ENCODE measurements around the gene DCHS1.
"Not testable (repeated sequence)": the region's sequence is repeated elsewhere in the genome, so short reads cannot be mapped to it uniquely, and the experiment has no call there.

DCHS1 gene

DNA sequence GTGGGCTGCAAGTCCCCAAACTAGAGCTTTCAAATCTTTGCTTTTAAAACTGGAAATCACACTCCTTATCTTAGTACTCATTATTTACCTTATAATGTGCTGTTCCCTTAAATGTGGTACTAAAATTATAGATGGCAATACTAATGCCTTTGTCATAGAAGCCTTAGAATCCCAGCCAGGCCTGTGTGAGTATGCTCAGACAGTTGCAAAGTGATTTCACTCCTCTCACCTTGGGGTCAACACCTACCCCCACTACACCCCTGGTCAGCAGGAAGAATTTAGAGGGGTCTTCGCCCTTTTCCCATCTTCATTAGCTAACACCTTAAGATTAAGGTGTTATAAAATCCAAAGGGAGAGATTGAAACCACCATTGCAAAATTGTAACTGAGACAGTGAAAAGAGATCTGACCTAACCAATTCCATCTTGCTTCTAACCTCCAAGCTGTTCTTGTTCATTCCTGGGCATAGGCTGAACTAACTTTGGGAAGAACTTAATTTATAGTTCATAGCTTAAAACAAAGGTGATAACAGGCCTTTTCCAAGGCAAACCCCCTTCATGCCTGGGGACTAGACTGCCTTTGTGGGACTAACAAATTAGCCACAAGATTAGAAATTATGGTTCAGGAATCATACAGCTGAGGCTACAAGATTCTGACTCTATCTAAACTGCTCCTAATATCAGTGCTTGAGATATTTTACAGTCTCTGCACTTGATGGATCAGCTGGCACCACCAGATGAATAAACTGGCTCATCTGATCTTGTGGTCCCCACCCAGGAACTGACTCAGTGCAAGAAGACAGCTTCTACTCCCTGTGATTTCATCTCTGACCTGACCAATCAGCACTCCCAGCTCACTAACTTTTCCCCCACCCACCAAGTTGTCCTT lies 38.0 kb upstream of the DCHS1 start:
- no peak for DNase-seq (ENCODE audit: low spot score)
- in situ Hi-C loops (cut with MboI; ENCODE audit: low sequenced_read_pairs, unreplicated experiment): no loop called here
- TF ChIP-seq, protein P1, sequence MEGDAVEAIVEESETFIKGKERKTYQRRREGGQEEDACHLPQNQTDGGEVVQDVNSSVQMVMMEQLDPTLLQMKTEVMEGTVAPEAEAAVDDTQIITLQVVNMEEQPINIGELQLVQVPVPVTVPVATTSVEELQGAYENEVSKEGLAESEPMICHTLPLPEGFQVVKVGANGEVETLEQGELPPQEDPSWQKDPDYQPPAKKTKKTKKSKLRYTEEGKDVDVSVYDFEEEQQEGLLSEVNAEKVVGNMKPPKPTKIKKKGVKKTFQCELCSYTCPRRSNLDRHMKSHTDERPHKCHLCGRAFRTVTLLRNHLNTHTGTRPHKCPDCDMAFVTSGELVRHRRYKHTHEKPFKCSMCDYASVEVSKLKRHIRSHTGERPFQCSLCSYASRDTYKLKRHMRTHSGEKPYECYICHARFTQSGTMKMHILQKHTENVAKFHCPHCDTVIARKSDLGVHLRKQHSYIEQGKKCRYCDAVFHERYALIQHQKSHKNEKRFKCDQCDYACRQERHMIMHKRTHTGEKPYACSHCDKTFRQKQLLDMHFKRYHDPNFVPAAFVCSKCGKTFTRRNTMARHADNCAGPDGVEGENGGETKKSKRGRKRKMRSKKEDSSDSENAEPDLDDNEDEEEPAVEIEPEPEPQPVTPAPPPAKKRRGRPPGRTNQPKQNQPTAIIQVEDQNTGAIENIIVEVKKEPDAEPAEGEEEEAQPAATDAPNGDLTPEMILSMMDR (IDR thresholded peaks at IDR 0.05; ENCODE audit: borderline replicate concordance, control extremely low read depth, extremely low read depth, insufficient read depth, missing control alignments): no peak

GRCh38 chr11:6692128-6692527 lies 36.5 kb upstream of the DCHS1 start:
- in situ Hi-C loops (cut with MboI; ENCODE audit: low sequenced_read_pairs, unreplicated experiment): no loop called here
- no peak for DNase-seq (ENCODE audit: low spot score)
- TF ChIP-seq, protein P1 (IDR thresholded peaks at IDR 0.05; ENCODE audit: borderline replicate concordance, control extremely low read depth, extremely low read depth, insufficient read depth, missing control alignments): no peak

GRCh38 chr11:6690431-6691132 lies 35.0 kb upstream of the DCHS1 start:
- DNase-seq (ENCODE audit: low spot score); in situ Hi-C loops (cut with MboI; ENCODE audit: low sequenced_read_pairs, unreplicated experiment): not testable (repeated sequence)

- no peak for DNase-seq (ENCODE audit: low spot score)
- in situ Hi-C loops (cut with MboI; ENCODE audit: low sequenced_read_pairs, unreplicated experiment): loop anchor here (10.0 kb wide), 1 partner anchor 153 kb away; no protein-coding TSS in a partner anchor
- TF ChIP-seq, protein P1 (IDR thresholded peaks at IDR 0.05; ENCODE audit: borderline replicate concordance, control extremely low read depth, extremely low read depth, insufficient read depth, missing control alignments): no peak
Measured at GRCh38 chr11:6687876-6688275, 32.3 kb upstream of the DCHS1 start.

GRCh38 chr11:6686006-6686405 lies 30.4 kb upstream of the DCHS1 start:
- TF ChIP-seq, protein P1 (IDR thresholded peaks at IDR 0.05; ENCODE audit: borderline replicate concordance, control extremely low read depth, extremely low read depth, insufficient read depth, missing control alignments): no peak
- DNase-seq (ENCODE audit: low spot score): no peak
- in situ Hi-C loops (cut with MboI; ENCODE audit: low sequenced_read_pairs, unreplicated experiment): loop anchor here (10.0 kb wide), 1 partner anchor 151 kb away; no protein-coding TSS in a partner anchor

DNA sequence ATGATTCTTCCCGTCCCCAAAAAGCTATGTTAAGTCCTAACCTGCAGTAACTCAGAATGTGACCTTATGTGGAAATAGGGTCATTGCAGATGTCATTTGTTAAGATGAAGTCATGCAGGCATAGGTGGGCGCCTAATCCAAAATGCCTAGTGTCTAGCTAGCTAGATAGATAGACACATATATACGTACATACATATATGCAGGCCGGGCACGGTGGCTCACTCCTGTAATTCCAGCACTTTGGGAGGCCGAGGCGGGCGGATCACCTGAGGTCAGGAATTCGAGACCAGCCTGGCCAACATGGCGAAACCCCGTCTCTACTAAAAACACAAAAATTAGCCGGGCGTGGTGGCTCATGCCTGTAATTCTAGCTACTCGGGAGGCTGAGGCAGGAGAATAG lies 28.5 kb upstream of the DCHS1 start:
- in situ Hi-C loops (cut with MboI; ENCODE audit: low sequenced_read_pairs, unreplicated experiment): loop anchor here (10.0 kb wide), 1 partner anchor 149 kb away; no protein-coding TSS in a partner anchor
- DNase-seq (ENCODE audit: low spot score): not testable (repeated sequence)

DNA sequence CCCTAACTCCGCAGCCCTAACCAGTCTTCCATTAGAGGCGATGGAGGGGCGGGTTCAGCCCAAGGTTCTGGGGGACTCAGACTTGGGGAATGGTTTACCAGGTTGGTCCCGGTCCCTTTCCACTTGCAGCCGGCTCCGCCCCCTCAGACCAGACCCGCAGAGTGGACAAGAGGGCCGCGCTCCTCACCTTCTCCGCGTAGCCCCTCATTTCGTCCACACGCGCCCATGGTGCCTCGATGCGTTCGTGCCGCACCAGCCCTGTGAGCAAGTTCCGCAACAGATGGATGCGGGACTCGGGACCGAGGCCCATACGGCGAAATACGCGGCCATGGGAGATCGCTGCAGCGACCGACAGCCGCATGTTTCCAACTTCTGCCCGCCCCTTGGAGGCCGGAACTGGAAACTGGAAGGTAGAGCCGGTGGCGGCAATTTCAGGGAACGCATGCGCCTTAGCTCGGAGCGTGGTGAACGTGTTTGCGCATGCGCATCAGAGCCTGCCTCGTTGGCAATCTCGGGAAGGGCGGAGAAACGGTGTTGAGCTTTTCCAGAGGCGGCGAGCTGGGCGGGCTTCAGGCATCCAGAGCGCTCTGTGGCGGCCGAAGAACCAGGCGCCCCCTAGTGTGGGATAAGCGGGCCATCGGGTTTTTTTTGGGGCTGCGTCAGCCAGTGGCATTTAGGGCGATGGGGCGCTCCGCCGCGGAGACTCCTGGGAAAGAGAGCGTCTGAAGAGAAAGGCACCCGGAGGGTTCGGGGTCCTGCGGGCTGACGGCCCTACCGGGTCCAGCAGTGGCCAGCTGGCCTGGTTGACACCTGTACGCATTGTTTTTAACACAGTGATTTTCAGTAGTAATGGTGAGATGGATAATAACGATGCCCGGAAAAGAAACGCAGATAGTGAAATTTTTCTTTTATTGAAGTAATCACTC lies 27.6 kb upstream of the DCHS1 start, which contains the start of gene MRPL17:
MRPL17 (minus strand) TSS at position 405 of the 926 bp plus-strand sequence; CDS start at position 361, 44 bp downstream.
- TF ChIP-seq, protein P1 (IDR thresholded peaks at IDR 0.05; ENCODE audit: borderline replicate concordance, control extremely low read depth, extremely low read depth, insufficient read depth, missing control alignments): peak; percentile 77
- in situ Hi-C loops (cut with MboI; ENCODE audit: low sequenced_read_pairs, unreplicated experiment): loop anchor here (10.0 kb wide), 1 partner anchor 148 kb away; no protein-coding TSS in a partner anchor

More for the DNA sequence above, 27.6 kb upstream of the DCHS1 start, which contains the start of gene MRPL17:
- peak; percentile 97 for DNase-seq (ENCODE audit: low spot score)
